22Rv1 (cell line): ENCODE results near the gene ATP2C2.
"Not testable (repeated sequence)": the region's sequence is repeated elsewhere in the genome, so short reads cannot be mapped to it uniquely, and the experiment has no call there.

Source experiments
- H3K27ac ChIP-seq: fragments of 450-650 bp; 2 replicates; pipeline ENCODE4 v1.5.1; 2017
- ZFX ChIP-seq: fragments of 450-650 bp; IDR thresholded peaks from 2 replicates; pipeline ENCODE4 v1.6.1; 2017; ENCODE audit warnings: antibody characterized with exemption, borderline replicate concordance
- TF ChIP-seq, protein P1 (sequence below): fragments of 450-650 bp; IDR thresholded peaks from 2 replicates; pipeline ENCODE4 v1.5.1; 2017; ENCODE audit warnings: mild to moderate bottlenecking

ATP2C2 gene

DNA sequence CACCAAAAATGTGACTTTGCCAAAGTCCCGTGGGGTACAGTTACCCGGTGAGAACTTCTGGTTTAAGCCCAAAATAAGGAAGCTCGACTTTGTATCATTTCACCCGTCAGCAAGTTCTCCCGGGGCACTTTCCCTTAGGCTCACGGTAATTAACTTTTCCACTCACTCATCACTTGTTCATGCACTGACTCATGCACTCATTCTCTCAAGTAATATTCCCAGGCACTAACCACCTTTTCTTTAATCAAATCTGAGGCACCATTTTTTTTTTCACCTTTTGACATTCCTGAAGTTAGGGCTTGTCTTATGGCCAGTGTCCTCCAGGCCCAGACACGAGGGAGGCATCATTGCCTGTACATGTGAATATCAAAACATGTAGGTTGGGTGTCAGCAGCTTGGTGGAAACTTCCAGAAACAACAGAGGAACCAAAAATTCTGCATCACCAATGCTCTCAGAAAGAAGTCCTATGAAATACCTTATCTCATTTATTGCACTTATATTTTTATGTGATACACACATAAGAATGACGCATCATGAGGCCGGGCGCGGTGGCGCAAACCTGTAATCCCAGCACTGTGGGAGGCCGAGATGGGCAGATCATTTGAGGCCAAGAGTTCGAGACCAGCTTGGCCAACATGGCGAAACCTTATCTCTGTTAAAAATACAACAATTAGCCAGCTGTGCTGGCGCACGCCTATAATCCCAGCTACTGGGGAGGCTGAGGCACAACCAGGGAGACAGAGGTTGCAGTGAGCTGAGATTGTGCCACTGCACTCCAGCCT, 36.1 kb upstream of the ATP2C2 start:
- no peak for TF ChIP-seq ZFX
- TF ChIP-seq, protein P1, sequence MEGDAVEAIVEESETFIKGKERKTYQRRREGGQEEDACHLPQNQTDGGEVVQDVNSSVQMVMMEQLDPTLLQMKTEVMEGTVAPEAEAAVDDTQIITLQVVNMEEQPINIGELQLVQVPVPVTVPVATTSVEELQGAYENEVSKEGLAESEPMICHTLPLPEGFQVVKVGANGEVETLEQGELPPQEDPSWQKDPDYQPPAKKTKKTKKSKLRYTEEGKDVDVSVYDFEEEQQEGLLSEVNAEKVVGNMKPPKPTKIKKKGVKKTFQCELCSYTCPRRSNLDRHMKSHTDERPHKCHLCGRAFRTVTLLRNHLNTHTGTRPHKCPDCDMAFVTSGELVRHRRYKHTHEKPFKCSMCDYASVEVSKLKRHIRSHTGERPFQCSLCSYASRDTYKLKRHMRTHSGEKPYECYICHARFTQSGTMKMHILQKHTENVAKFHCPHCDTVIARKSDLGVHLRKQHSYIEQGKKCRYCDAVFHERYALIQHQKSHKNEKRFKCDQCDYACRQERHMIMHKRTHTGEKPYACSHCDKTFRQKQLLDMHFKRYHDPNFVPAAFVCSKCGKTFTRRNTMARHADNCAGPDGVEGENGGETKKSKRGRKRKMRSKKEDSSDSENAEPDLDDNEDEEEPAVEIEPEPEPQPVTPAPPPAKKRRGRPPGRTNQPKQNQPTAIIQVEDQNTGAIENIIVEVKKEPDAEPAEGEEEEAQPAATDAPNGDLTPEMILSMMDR: no peak
- no peak overlapping the region for H3K27ac ChIP-seq

DNA sequence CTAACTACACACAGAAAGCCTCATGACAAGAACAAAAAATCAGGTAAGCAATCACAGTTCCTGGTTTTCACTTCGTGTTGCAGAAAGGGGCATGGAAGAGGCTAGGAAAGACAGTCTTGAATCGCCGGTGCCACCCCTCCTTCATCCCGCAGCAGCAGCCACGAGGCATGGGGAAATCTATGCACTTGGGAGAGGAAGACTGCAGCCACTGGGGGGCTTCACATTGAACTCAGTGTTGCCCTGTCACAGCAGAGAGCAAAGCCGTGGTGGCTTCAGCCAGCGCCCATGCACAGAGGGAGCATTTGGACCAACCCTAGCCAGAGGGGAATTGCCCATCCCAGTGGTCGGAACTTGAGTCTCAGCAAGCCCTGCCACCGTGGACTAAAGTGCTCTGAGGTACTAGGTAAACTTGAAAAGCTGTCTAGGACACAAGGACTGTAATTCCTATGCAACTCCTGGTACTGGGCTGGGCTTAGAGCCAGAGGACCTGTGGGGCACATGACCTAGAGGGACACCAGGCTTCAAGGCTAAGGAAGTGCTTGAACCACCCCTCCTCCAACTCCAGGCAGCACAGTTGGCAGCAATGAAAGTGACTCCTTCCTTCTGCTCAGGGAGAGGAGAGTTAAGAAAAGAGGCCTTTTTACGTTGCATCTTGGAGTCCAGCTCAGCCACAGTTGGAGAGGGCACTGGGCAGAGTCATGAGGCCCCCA, 35.2 kb upstream of the ATP2C2 start:
- no peak for TF ChIP-seq ZFX
- TF ChIP-seq, protein P1: no peak
- H3K27ac ChIP-seq: no peak overlapping the region

DNA sequence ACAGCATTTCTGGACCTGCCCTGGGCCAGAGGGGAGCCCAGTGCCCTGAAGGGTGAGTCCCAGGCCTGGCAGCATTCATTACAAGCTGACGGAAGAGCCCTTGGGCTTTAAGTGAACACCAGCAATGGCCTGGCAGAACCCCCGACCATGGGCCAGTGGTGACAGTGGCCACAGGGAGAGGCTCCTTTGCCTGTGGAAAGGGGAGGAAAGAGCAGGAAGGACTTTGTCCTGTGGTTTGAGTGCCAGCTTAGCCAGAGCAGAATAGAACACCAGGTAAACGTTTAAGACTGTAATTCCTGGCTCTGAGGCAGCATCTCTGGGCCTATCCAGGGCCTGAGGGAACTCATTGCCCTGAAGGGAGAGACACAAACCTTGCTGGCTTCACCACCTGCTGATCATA, 34.3 kb upstream of the ATP2C2 start:
- TF ChIP-seq, protein P1: no peak
- TF ChIP-seq ZFX: no peak

DNA sequence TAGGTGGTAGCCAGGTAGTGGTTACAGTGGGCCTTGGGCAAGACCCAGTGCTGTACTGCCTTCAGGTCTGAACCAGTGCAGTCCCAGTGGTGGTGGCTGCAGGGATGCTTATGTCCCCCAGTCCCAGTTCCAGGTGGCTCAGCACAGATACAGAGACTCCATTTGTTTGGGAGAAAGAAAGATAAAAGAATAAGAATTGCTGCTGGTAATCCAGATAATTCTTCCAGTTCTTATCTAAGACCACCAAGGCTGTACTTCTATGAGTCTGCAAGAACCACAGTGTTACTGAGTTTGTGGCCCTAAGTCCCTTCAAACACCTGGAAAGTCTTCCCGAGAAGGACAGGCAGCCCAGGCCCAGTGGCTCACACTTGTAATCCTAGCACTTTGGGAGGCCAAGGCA, 33.9 kb upstream of the ATP2C2 start:
- H3K27ac ChIP-seq: no peak overlapping the region
- TF ChIP-seq ZFX: no peak
- TF ChIP-seq, protein P1: no peak

More for the DNA sequence above, 34.3 kb upstream of the ATP2C2 start:
- H3K27ac ChIP-seq: no peak overlapping the region

DNA sequence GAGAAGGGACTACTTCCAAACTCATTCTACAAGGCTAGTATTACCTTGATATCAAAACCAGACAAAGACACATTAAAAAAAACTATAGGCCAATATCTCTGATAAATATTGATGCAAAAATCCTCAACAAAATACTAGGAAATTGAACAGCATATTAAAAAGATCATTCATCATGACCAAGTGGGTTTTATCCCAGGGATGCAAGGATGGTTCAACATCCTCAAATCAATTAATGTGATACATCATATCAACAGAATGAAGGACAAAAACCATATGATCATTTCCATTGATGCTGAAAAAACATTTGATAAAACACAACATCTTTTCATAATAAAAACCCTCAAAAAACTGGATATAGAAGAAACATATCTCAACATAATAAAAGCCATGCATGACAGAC, 31.1 kb upstream of the ATP2C2 start:
- not testable (repeated sequence) for H3K27ac ChIP-seq

DNA sequence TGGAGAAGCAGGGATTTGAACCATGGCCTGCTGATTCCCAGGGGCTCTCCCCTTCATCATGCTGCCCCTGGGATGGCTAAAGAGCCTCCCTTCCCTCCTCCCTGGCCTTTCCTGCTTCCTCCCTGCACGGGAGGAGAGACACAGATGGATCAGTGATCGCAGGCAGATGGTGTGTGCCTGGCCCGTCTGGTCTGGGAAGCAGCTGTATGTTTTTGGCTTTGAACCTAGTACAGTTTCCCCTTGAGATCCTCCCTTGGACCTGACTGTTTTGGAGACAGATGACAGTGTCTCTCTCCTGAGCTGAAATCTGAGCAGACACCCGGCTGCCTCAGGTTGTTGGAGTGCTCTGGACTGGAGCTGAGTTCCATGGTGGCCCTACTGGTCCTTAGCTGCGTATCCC, 29.0 kb upstream of the ATP2C2 start:
- no peak for TF ChIP-seq ZFX
- TF ChIP-seq, protein P1: no peak
- H3K27ac ChIP-seq: no peak overlapping the region

DNA sequence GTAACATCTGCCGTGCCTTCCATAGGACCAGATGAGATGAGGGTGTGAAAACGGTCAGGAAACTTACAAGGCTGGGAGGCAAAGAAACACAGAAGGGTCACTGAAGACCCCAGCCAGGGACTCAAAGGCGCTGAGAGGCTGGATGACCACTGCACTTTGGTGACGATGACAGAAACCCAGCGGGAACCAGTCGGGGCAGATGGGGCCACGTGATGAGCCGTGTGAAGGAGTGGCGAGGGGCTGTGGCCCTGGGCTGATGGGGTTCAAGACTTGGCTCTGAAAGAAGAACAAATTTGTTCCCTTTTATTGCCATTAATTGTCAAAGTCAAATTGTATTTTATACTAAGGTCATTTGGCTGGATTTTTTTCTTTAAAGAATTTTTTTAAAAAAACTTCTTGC, 28.6 kb upstream of the ATP2C2 start:
- TF ChIP-seq, protein P1: no peak
- no peak for TF ChIP-seq ZFX
- no peak overlapping the region for H3K27ac ChIP-seq
